HG03457 (cell line): ENCODE measurements around the gene THTPA.

Experiments
- ATAC-seq: cut with Tn5 transposase; IDR thresholded peaks from one replicate; pipeline ENCODE4 v1.9.1; 2021; ENCODE audit warnings: moderate number of reproducible peaks; ENCODE audit not compliant: unreplicated experiment

THTPA gene

GRCh38 chr14:23566778-23567185 is 10.7 kb downstream of the THTPA start:
- no peak for ATAC-seq

- peak; percentile 71 for ATAC-seq
Observed at GRCh38 chr14:23567186-23568020, 11.3 kb downstream of the THTPA start, which contains the start of gene AP1G2. AP1G2 (minus strand) TSS chr14:23567791; CDS start chr14:23567314, 477 bp downstream.

GRCh38 chr14:23568021-23568599 is 12.0 kb downstream of the THTPA start:
- ATAC-seq = no peak

GRCh38 chr14:23568600-23569331 is 12.7 kb downstream of the THTPA start:
- no peak for ATAC-seq

GRCh38 chr14:23569443-23570151 is 13.5 kb downstream of the THTPA start:
- ATAC-seq = no peak

GRCh38 chr14:23570806-23571483 is 14.9 kb downstream of the THTPA start:
- ATAC-seq = no peak

- ATAC-seq = no peak
Observed at GRCh38 chr14:23571701-23572523, 15.8 kb downstream of the THTPA start.

GRCh38 chr14:23572524-23572828 is 16.4 kb downstream of the THTPA start:
- ATAC-seq = no peak

GRCh38 chr14:23572836-23573235 is 16.8 kb downstream of the THTPA start:
- ATAC-seq = no peak

- ATAC-seq = no peak
Observed at GRCh38 chr14:23573384-23574015, 17.4 kb downstream of the THTPA start.

GRCh38 chr14:23577004-23577681 is 21.1 kb downstream of the THTPA start:
- ATAC-seq = no peak

GRCh38 chr14:23577710-23578392 is 21.8 kb downstream of the THTPA start:
- ATAC-seq = no peak

- ATAC-seq = no peak
Observed at GRCh38 chr14:23578560-23579310, 22.7 kb downstream of the THTPA start, which contains the start of gene JPH4. JPH4 (minus strand) TSS chr14:23578790; CDS start chr14:23577453, 1,337 bp downstream.

- ATAC-seq = no peak
Observed at GRCh38 chr14:23579311-23579630, 23.2 kb downstream of the THTPA start.

GRCh38 chr14:23579739-23580138 is 23.7 kb downstream of the THTPA start:
- no peak for ATAC-seq

- no peak for ATAC-seq
Observed at GRCh38 chr14:23580152-23580926, 24.3 kb downstream of the THTPA start.

- ATAC-seq = no peak
Observed at GRCh38 chr14:23580948-23581281, 24.8 kb downstream of the THTPA start.
